GM18499 (cell line): ENCODE measurements around the gene CHD3.
A peak's percentile ranks its signal among the peaks of the same experiment; 100 is the strongest.
"Not testable (repeated sequence)": the region's sequence is repeated elsewhere in the genome, so short reads cannot be mapped to it uniquely, and the experiment has no call there.

Experiments used
- ATAC-seq: cut with Tn5 transposase; IDR thresholded peaks from one replicate; pipeline ENCODE4 v1.9.1; 2021; ENCODE audit warnings: moderate number of reproducible peaks; ENCODE audit not compliant: insufficient read depth, unreplicated experiment

CHD3 gene

DNA sequence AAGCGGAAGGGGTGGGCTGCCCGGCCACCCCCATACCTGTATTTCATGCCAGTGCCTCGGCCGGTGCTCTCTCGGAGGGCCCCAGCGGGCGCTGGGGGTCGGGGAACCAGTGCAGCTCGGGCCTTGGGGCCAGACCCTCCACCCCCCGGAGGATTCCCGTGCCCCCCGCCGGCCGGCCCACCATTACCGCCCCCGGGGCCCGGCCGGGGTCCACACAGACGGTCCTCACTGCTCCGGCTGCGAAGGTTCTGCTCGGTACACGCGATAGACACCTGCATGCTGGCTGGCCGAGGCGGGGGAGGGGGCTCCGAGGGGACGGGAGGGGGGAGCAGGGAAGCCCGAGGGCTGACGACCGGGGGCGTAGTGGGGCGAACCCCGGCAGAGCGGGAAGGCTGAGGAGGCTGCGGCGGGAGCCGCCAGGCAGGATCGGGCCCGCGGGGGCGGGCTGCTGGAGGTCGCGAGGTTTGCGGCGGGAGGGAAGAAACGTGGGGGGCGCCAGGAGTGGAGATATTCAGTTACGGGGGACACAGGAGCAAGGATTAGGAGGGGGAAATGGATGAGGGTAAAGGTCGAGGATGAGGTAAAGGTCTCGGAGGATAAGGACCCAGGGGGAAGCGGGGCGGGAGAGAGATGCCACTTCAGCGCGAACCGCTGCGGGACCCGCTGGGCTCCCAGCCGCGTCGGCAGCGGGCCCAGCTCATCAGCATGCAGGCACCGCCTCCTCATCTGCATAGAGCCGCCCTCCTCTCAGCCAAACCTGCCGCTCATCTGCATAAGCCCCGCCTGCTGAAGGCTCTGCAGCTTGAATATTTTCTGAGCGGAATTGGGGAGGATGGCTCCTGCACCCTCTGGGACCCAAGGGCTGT lies 40.8 kb downstream of the CHD3 start, which contains the start of gene KCNAB3:
KCNAB3 (minus strand) TSS at position 699 of the 866 bp plus-strand sequence; CDS start at position 278, 421 bp downstream.
- ATAC-seq = no peak

- no peak for ATAC-seq
Observed at GRCh38 chr17:7930841-7931631, 42.4 kb downstream of the CHD3 start.

DNA sequence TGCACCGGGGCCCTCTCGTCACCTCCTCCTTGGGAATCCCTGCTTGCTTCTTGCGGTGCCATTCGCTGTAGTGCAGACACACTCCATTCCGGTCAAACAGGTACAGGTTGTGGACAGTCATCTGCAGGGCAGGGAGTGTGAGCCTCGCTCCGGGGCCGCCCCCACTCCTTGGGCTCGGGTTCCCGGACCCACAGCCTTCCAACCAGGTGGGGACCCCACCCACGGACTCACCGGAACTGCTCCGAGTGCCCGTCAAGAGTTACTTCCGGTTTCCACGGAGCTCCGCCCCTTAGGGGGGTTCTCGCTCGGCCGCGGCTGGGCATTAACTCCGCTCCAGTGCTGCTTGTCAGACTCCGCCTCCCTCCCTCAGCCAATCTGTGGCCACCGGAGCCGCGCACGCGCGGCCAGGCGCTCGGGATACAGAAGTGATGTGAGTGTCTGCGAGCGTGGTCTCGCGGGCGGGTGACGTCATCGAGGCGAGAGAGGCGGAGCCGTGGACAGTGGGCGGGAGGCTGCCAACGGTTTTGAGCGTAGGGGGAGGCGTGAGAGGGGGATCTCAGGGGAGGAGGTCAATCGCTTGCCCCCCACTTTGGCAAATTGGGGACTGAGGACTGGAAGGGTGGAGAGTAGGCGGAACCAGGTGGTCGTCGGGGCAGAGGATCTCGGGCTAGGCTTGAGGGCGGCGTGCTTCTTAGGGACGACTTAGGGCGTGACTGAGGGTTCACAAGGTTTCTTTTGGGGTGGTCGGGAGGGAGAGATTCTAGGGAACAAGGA lies 43.3 kb downstream of the CHD3 start, which contains the start of the genes CNTROB and TRAPPC1:
CNTROB (plus strand) TSS at position 498 of the 774 bp plus-strand sequence. CDS start 874 bp downstream, outside the sequence.
TRAPPC1 (minus strand) TSS at position 238 of the 774 bp plus-strand sequence; CDS start at position 121, 117 bp downstream.
- peak; percentile 90 for ATAC-seq

- ATAC-seq = no peak
Observed at GRCh38 chr17:7932483-7932891, 43.9 kb downstream of the CHD3 start.

GRCh38 chr17:7932949-7933348 lies 44.4 kb downstream of the CHD3 start:
- no peak for ATAC-seq

GRCh38 chr17:7935859-7936258 lies 47.3 kb downstream of the CHD3 start:
- no peak for ATAC-seq

- ATAC-seq = no peak
Observed at GRCh38 chr17:7940034-7940433, 51.4 kb downstream of the CHD3 start.

- no peak for ATAC-seq
Observed at GRCh38 chr17:7940743-7941142, 52.2 kb downstream of the CHD3 start.

- ATAC-seq = no peak
Observed at GRCh38 chr17:7943291-7943690, 54.7 kb downstream of the CHD3 start.

- no peak for ATAC-seq
Observed at GRCh38 chr17:7944326-7944725, 55.7 kb downstream of the CHD3 start.

GRCh38 chr17:7945651-7946050 lies 57.1 kb downstream of the CHD3 start:
- ATAC-seq = no peak

DNA sequence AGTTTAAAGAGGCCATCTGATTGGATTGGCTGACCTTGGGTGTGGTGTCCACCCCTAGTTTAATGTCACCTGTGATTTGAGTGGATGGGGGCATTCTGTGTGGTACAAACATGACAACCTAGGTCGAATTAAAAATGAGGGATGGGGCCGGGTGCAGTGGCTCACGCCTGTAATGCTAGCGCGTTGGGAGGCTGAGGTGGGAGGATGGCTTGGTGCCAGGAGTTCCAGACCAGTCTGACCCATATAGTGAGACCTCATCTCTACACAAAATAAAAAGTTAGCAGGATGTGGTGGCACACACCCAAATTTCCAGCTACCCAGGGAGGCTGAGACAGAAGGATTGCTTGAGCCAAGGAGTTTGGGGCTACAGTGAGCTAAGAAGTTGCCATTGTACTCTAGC lies 57.9 kb downstream of the CHD3 start:
- no peak for ATAC-seq

DNA sequence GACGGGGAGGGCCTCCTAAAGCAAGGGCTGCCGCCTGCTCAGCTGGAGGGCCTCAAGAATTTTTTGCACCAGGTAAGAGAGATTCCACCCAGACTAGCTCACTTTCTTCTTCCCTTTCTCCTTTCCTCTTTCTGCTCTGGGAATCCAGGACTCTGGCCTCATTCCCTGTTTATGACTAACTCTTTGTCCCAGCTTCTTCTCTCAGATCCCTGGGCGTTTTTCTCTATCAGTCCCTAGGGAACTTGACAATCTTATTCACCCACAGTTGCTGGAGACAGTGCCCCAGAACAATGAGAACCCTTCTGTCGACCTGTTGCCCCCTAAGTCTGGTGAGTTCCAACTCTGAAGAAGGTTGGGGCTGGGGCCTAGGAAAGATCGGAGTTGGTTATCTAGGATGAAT lies 59.1 kb downstream of the CHD3 start:
- no peak for ATAC-seq

- ATAC-seq = no peak
Observed at GRCh38 chr17:7950578-7950977, 62.0 kb downstream of the CHD3 start.

DNA sequence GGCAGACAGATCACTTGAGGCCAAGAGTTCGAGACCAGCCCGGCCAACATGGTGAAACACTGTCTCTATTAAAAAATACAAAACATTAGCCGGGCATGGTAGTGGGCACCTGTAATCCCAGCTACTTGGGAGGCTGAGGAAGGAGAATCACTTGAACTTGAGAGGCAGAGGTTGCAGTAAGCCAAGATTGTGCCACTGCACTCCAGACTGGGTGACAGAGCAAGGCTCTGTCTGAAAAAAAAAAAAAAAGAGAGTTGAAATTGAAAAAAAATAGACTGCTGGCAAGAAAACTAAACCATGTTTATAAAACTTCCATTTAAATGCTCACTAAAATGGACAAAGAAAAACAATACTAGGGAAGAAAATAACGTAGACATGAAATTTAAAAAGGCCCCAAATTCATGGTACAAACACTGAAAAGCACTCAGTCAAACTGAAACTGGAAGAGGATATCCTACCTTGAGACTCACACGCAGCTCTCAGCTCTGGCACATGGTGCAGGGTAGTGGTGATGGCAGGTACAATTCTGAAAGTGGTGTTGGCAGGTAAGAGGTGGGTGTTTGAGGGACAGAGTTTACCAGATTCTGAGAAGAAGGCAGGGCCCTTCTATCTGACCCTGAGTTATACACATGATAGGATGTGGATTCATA lies 62.7 kb downstream of the CHD3 start:
- no peak for ATAC-seq

GRCh38 chr17:7953266-7953665 lies 64.7 kb downstream of the CHD3 start:
- not testable (repeated sequence) for ATAC-seq

DNA sequence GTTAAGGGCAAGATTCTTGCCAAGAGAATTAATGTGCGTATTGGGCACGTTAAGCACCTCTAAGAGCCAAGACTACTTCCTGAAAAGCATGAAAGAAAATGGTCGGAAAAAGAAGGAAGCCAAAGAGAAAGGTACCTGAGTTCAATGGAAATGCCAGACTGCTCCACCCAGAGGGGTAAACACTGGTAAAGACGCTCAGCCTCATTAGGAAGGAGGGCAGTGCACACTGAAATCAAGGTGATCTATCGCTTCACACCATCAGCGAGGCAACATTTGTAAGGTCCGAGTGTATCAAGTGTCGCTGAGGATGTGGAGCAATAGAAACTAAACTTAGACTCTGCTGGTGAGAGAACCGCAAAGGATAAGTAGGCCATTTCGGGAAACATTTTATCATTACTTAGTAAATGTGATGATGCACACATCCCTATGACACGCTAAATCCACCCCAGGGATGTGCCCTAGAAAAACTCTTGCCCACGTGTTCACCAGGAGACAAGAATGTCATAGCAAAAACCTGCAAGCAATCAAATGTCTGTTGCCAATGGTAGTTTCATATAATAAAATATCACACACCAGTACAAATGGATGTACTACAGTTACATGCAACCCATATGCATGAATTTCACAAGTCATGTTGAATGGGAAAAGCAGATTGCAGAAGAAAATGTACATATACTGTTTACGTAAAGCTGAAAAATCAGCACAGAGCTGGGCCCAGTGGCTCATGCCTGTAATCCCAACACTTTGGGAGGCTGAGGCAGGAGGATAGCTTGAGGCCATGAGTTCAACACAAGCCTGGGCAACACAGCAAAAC lies 67.0 kb downstream of the CHD3 start:
- no peak for ATAC-seq

GRCh38 chr17:7956228-7956965 lies 67.8 kb downstream of the CHD3 start:
- ATAC-seq = no peak
